Measurements from ENCODE around the gene ADCY9.
"Not testable (repeated sequence)": the region's sequence is repeated elsewhere in the genome, so short reads cannot be mapped to it uniquely, and the experiment has no call there.

Gene ADCY9

DNA sequence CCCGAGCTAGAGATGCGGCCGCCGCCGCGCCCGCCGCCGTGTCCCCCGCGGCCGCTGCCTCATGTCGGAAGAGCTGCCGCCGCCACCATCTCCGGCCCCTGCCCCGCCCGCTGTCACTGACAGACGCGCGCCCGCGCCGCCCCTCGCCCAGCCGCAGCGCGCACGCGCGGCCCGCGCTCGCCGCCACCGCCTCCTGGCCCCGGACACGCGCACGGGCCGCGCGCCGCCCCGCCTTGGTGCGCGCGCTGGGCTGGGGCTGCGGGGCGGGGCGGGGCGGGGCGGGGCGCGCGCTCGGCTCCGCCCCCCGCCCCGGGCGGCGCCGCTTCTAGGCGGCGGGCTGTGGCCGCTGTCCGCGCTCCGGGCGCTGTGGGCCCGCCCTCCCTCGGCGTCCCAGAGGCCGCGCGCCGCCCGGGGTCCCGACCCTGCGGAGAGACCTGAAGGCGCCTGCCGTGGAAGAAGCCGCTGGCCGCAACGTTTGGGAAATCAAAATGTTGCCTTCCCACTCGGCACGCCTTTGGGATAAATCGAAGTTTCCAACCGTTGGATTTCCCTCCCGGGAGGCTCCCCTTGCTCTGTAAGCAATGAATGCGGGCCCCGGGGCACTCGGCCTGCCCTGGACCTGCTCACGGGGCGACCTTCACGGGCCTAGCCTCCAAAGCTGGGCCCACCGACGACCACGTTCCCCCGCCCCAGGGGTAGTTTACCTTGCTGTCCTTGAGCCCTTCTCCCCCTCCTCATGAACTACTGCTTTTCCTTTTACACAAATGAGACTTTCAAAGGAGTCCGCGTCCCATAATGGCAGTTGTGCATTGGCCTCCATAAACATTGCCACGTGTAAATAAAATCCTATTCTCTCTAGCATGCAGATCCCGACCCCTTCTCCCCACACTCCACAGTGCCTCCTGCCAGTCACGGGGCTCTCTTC is at the start of gene ADCY9:
Gene ADCY9 (minus strand): TSS at position 118 of the 925 bp plus-strand sequence. CDS start 1,000 bp downstream, outside the sequence.
- no peak for DNase-seq

GRCh38 chr16:4160658-4161430 is 44.6 kb upstream of the ADCY9 start:
- DNase-seq = no peak

- DNase-seq = no peak
These were observed 43.5 kb upstream of the ADCY9 start for GRCh38 chr16:4159726-4160125.

DNA sequence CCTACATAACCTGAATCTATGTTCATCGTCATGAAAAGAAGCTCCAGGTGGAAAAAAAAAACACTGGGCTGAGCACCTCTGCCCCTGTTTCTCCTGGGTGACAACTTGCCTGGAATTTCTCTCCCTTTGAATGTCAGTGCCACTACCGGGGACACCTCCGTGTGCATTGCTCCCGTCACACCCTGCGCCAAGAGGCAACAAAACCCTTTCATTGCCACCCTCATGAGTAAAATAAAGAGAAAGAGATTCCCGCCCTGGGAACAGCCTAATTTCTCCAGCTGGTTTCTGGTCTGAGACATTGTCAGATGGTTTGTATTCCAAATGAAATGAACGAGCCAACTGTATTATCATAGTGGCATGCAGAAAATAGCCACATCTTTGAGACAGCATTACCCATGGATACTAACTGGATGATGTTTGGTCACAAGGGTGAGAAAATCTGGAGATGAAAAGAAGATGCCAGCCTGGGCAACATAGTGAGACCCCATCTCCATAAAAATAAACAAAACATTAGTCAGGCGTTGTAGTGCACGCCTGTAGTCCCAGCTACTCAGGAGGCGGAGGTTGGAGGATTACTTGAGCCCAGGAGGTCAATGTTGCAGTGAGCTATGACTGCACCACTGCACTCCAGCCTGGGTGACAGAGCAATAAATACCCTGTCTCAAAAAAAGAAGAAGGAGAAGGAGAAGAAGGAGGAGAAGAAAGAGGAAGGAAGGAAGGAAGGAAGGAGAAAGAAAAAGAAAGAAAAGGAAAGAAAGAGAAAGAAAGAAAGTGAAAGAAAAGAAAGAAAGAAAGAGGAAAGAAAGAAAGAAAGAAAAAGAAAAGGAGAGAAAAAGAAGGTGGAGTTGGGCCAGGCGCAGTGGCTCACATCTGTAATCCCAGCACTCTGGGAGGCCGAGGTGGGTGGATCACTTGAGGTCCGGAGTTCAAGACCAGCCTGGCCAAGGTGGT is 42.2 kb upstream of the ADCY9 start:
- no peak for DNase-seq

GRCh38 chr16:4157376-4157825 is 41.2 kb upstream of the ADCY9 start:
- DNase-seq = no peak

DNA sequence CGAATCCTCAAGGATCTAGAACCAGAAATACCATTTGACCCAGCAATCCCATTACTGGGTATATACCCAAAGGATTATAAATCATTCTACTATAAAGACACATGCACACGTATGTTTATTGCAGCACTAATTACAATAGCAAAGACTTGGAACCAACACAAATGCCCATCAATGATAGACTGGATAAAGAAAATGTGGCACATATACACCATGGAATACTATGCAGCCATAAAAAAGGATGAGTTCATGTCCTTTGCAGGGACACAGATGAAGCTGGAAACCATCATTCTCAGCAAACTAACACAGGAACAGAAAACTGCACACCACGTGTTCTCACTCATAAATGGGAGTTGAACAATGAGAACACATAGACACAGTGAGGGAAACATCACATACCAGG is 40.3 kb upstream of the ADCY9 start:
- DNase-seq = not testable (repeated sequence)

DNA sequence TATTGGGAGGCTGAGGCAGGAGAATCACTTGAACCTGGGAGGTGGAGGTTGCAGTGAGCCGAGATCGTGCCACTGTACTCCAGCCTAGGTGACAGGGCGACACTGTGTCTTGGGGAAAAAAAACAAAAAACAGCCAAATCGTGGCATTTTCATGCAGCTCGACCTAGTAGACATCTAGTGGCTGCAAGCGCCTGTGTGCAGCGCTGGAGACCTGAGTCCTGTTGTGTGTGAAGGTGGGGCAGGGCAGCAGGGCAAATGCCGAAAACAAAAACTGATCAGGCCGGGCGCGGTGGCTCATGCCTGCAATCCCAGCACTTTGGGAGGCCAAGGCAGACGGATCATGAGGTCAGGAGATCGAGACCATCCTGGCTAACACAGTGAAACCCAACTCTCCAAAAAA is 37.1 kb upstream of the ADCY9 start:
- not testable (repeated sequence) for DNase-seq

DNA sequence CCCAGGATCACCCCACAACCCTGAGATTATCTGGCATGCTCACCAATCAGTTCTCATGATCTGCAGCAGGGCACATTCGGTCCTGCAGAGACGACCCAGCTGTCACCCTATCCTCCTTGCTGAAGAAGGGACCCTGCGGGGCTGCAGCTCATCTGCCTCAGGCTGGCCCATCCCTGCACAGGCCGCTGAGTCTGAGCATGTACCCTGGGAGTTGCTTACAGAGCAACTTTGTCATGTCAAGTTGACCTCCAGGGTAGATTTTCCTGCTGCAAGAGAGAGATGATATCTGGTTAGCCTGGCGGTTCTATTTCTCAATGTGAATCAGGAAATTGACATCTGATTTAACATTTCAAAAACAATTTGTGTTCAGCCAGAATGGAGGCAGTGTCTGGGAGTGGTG is 36.0 kb upstream of the ADCY9 start:
- DNase-seq = no peak

GRCh38 chr16:4147236-4147635 is 31.0 kb upstream of the ADCY9 start:
- no peak for DNase-seq

- no peak for DNase-seq
These were observed 26.0 kb upstream of the ADCY9 start for GRCh38 chr16:4142268-4142667.

GRCh38 chr16:4141604-4142003 is 25.4 kb upstream of the ADCY9 start:
- no peak for DNase-seq

DNA sequence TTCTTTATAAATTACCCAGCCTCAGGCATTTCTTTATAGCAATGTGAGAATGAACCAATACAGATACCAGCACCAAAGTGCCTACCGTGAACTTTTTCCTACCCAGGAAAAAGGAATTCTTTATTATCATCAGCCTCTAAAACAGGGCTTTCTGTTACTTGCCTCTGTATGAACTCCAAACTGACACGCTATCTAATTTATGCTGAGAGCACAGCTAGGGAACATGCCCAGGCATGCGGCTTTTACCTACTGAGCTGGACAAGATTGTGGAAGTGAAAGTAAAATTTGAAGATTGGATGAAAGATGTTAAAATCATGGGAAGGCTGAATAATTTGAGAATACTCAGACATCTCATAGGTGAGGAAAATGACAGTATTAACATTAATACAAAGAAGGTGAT is 24.4 kb upstream of the ADCY9 start:
- DNase-seq = peak; percentile 25

GRCh38 chr16:4139968-4140367 is 23.7 kb upstream of the ADCY9 start:
- no peak for DNase-seq

DNA sequence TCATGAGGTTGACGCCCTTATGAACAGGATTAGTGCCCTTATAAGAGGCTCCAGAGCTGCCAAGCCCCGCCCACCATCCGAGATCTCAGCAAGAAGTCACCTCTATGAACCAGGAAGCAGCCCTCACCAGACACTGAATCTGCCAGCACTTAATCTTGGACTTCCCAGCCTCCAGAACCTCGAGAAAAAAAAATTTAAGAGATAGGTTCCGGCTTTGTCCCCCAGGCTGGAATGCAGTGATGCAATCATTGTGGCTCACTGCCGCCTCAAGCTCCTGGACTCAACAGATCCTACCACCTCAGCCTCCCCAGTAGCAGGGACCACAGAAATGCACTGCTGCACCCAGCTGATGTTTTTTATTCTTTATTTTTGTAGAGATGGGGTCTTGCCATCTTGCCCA is 22.5 kb upstream of the ADCY9 start:
- no peak for DNase-seq

DNA sequence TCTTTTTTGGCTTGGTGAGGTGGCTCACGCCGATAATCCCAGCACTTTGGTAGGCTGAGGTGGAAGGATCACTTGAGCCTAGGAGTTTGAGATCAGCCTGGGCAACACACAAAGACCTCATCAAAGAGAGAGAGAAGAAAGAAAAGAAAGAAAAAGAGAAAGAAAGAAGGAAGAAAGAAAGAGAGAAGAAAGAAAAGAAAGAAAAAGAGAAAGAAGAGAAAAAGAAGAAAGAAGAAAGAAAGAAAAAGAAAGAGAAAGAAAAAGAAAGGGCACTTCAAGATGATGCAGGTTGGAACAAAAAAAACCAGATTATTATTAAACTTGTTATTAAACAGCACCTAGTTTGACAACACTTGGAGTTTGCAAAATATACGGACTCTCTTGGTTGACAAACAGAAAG is 21.2 kb upstream of the ADCY9 start:
- no peak for DNase-seq

GRCh38 chr16:4136229-4136813 is 20.1 kb upstream of the ADCY9 start:
- DNase-seq = no peak

DNA sequence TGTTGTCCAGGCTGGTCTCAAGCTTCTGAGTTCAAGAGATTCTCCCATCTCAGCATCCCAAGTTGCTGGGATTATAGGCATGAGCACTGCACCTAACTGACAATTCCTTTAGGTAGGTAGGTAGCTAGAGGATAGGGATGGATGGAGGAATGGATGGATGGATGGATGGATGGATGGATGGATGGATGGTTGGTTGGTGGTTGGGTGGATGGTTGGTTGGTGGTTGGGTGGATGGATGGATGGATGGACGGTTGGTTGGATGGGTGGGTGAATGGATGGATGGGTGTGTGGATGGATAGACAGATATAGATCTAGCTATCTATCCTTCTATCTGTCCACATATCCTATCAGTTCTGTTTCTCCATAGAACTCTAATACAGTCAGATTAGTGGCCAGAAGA is 19.3 kb upstream of the ADCY9 start:
- DNase-seq = no peak

DNA sequence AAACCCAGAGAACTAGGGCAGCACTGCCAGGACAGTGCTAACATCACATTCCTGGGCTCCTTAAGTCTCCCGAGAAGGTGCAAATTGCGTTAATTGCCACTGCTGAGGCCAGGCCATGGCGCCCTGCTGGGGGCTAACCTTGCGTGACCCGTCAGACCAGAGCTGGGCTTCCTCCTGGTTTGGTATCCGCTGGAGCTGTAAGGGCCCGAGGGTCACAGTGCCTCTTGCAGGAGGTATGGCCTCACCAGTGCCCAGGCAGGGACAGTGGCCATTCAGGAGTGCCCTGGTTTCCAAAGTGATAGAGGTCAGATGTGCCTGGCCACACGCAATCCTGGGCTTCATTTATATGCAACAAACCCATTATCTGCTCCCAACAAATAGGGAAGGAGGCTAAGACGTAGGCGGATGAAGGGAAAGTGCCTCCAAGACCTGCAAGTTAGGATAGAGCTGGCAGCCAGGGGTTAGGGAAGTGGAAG is 17.7 kb upstream of the ADCY9 start:
- no peak for DNase-seq

- no peak for DNase-seq
These were observed 15.4 kb upstream of the ADCY9 start for GRCh38 chr16:4131621-4132020.

- DNase-seq = no peak
These were observed 8.5 kb upstream of the ADCY9 start for GRCh38 chr16:4124535-4125294.

- DNase-seq = no peak
These were observed 7.5 kb upstream of the ADCY9 start for GRCh38 chr16:4123616-4124300.
